A549 (cell line): ENCODE data around the gene EPB41L1.

Experiments used
- CEBPB ChIP-seq, 2 experiments: fragments of >200 bp in 1 of 2; sonication (Bioruptor Twin) in 1 of 2; formaldehyde crosslinking in 1 of 2; IDR thresholded peaks; 2 replicates each; pipeline ENCODE4 v1.6.1; 2012 to 2016
- EP300 ChIP-seq, 2 experiments: fragments of >200 bp; sonication (Bioruptor Twin); formaldehyde crosslinking; IDR thresholded peaks; 2 replicates in 1 of 2; 3 replicates in 1 of 2; pipeline ENCODE4 v1.6.1; 2016 to 2017
- HOXA7 ChIP-seq: fragments of 250-450 bp; sonication (Bioruptor Pico); IDR thresholded peaks from 2 replicates; pipeline ENCODE4 v1.5.0; 2020; ENCODE audit warnings: mild to moderate bottlenecking, moderate library complexity
- KDM1A ChIP-seq: fragments of 200-600 bp; sonication (generic); IDR thresholded peaks from 2 replicates; pipeline ENCODE4 v1.6.1; 2016; ENCODE audit warnings: low read depth, mild to moderate bottlenecking
- POLR2A ChIP-seq: IDR thresholded peaks from 2 replicates; pipeline ENCODE4 v1.6.1; 2012; ENCODE audit warnings: mild to moderate bottlenecking, low read length
- RAD21 ChIP-seq, 2 experiments: fragments of >200 bp in 1 of 2; sonication (Bioruptor Twin) in 1 of 2; formaldehyde crosslinking in 1 of 2; IDR thresholded peaks in 1 of 2; conservative IDR thresholded peaks in 1 of 2; 2 replicates in 1 of 2; 3 replicates in 1 of 2; pipeline ENCODE4 v1.6.1; 2012 to 2018; ENCODE audit warnings: inconsistent platforms in 1 of 2
- RFX5 ChIP-seq: fragments of 450-650 bp; IDR thresholded peaks from 2 replicates; pipeline ENCODE4 v1.7.1; 2014; ENCODE audit warnings: antibody characterized with exemption, mild to moderate bottlenecking, moderate library complexity
- RNF2 ChIP-seq: fragments of 200-600 bp; sonication (generic); IDR thresholded peaks from 2 replicates; pipeline ENCODE4 v1.6.1; 2016; ENCODE audit warnings: low read depth, mild to moderate bottlenecking, antibody characterized with exemption, moderate library complexity, borderline replicate concordance
- ZC3H11A ChIP-seq: fragments of 450-650 bp; IDR thresholded peaks from 2 replicates; pipeline ENCODE4 v1.6.1; 2014; ENCODE audit warnings: antibody characterized with exemption, mild to moderate bottlenecking
- TF ChIP-seq, protein P1 (sequence below): fragments of >200 bp; sonication (Bioruptor Twin); formaldehyde crosslinking; IDR thresholded peaks from 3 replicates; pipeline ENCODE4 v1.5.1; 2016
- TF ChIP-seq, protein P2 (sequence below): fragments of 450-650 bp; IDR thresholded peaks from 2 replicates; pipeline ENCODE4 v1.6.1; 2014; ENCODE audit warnings: antibody characterized with exemption
- TF ChIP-seq, protein P3 (sequence below): IDR thresholded peaks from 2 replicates; pipeline ENCODE4 v1.6.1; 2012

DNA sequence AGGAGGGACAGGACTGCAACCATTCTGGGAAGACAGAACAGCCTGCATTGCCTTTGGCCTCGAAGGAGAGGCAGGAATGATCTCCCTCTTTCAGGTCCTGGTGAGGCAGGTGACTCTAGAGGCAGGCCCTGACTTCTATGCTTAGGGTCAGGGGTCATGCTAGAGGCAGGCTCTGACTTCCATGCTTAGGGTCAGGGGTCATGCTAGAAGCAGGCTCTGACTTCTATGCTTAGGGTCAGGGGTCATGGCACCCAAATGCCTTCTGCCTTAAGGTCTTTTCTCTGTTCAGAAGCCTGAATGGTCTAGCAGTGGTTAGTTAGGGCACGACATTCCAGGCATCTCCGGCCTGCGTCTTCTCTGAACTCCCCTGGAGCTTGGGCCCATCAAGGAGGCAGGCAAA is 46.7 kb downstream of the EPB41L1 start:
- TF ChIP-seq POLR2A = no peak
- TF ChIP-seq, protein P1, sequence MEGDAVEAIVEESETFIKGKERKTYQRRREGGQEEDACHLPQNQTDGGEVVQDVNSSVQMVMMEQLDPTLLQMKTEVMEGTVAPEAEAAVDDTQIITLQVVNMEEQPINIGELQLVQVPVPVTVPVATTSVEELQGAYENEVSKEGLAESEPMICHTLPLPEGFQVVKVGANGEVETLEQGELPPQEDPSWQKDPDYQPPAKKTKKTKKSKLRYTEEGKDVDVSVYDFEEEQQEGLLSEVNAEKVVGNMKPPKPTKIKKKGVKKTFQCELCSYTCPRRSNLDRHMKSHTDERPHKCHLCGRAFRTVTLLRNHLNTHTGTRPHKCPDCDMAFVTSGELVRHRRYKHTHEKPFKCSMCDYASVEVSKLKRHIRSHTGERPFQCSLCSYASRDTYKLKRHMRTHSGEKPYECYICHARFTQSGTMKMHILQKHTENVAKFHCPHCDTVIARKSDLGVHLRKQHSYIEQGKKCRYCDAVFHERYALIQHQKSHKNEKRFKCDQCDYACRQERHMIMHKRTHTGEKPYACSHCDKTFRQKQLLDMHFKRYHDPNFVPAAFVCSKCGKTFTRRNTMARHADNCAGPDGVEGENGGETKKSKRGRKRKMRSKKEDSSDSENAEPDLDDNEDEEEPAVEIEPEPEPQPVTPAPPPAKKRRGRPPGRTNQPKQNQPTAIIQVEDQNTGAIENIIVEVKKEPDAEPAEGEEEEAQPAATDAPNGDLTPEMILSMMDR = no peak
- no peak for TF ChIP-seq EP300 (IDR thresholded peaks at IDR 0.05)
- TF ChIP-seq ZC3H11A = no peak
- TF ChIP-seq RAD21 (conservative IDR thresholded peaks at IDR 0.05 in 1 of 2, IDR thresholded peaks at IDR 0.05 in 1 of 2) = no peak
- TF ChIP-seq, protein P2, sequence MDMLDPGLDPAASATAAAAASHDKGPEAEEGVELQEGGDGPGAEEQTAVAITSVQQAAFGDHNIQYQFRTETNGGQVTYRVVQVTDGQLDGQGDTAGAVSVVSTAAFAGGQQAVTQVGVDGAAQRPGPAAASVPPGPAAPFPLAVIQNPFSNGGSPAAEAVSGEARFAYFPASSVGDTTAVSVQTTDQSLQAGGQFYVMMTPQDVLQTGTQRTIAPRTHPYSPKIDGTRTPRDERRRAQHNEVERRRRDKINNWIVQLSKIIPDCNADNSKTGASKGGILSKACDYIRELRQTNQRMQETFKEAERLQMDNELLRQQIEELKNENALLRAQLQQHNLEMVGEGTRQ = no peak
- TF ChIP-seq KDM1A = no peak
- TF ChIP-seq, protein P3, sequence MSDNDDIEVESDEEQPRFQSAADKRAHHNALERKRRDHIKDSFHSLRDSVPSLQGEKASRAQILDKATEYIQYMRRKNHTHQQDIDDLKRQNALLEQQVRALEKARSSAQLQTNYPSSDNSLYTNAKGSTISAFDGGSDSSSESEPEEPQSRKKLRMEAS = no peak
- no peak for TF ChIP-seq RNF2
- no peak for TF ChIP-seq CEBPB (IDR thresholded peaks at IDR 0.05)
- no peak for TF ChIP-seq RFX5
- TF ChIP-seq HOXA7 (CRISPR knock-in tag) = no peak
